Ectodermal cell (in vitro differentiated cells): Measurements from ENCODE around the gene STAB1.

ENCODE experiments used
- H3K27ac ChIP-seq: 2 replicates; pipeline ENCODE4 v1.7.0; 2013; ENCODE audit warnings: mild to moderate bottlenecking, low read depth, low read length; ENCODE audit not compliant: insufficient read depth, poor library complexity, severe bottlenecking
- H3K27me3 ChIP-seq: 2 replicates; pipeline ENCODE4 v1.7.0; 2013; ENCODE audit warnings: mild to moderate bottlenecking, low read length; ENCODE audit not compliant: insufficient read depth, control insufficient read depth, poor library complexity, severe bottlenecking
- H3K36me3 ChIP-seq: one replicate; pipeline ENCODE4 v1.7.0; 2013; ENCODE audit warnings: low read length; ENCODE audit not compliant: control insufficient read depth, insufficient read depth
- H3K4me1 ChIP-seq: one replicate; pipeline ENCODE4 v1.7.0; 2013; ENCODE audit warnings: low read length; ENCODE audit not compliant: control insufficient read depth, insufficient read depth
- H3K4me3 ChIP-seq: 2 replicates; pipeline ENCODE4 v1.7.0; 2013; ENCODE audit warnings: low read depth, low read length, control low read depth; ENCODE audit not compliant: insufficient read depth
- H3K9me3 ChIP-seq: 2 replicates; pipeline ENCODE4 v1.7.0; 2013; ENCODE audit warnings: mild to moderate bottlenecking, low read length, moderate library complexity; ENCODE audit not compliant: control insufficient read depth
- WGBS, 2 experiments: methylation state at CpG; one replicate each; pipeline ENCODE4 v1.1.7; 2013; ENCODE audit warnings: missing lambda C conversion rate in 2 of 2; 5-methylcytosine and 5-hydroxymethylcytosine counted together

Gene STAB1

DNA sequence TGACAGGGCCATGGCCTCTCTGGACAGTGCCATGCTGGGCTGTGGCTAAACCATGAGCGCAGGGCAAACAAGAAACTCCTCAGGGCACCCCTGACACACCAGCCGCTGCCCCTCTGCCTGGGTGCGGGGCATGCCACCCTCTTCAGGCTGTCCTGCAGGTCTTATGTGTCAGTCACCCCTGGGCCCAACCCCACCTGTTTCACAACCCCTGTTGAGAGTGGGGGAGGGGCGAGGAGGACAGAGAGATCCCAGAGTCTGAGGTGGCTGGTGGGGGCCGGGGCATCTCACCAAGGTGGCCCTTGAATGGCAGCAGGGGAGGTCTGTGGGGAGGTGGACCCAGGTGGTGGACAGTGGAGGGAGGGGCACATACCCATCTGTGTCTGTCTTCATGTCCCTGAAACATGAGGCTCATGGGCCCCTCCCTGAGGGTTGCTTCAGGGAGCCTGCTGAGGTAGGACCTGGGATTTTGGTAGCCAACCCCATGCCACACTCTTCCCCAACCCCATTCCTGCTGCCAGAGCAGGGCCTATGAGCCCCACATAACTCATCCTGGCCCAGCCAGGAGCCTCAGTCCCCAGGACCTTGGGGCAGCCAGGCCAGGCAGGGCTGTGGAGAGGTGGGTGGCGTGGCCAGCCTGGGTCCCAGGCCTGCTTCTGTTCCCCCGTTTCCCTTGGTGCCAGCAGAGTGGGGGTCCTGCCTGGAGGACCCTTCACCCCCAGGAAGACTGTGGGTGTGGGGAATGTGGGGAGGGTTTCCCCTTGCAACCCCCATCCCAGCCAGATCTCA, 1.7 kb upstream of the STAB1 start:
- 93 to 95% methylated on average over 7 of the region's 7 CpGs for WGBS, 2 experiments
- Histone ChIP-seq H3K27me3 (no peaks in the 10 kb centered on the region), H3K36me3 (peaks cover 24% of the 10 kb centered on the region), H3K4me3 (no peak overlapping the region), H3K9me3 (no peaks in the 10 kb centered on the region), H3K27ac (no peak overlapping the region), H3K4me1 (no peaks in the 10 kb centered on the region)

DNA sequence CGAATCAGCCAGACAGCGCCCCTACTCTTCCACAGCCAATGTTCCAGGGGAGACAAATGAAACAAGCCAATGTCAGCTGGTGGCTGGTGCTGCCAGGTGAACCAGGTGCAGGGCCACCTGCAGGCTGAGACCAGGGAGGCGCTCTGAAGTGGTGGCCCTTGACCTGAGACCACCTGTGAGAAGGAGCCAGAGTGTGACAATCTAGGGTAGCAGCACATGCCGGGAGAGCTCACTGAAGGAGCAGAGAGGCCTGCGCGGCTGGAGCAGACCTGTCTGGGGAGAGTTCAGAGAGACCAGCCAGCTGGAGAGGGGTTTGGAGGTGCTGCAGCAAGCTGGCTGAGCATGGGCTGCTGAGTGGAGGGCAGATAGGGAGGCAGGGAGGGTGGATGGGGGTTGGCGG, 693 bp upstream of the STAB1 start:
- no peaks in the 10 kb centered on the region for H3K9me3 ChIP-seq
- 91 to 94% methylated on average over 7 of the region's 7 CpGs for WGBS, 2 experiments
- H3K27ac ChIP-seq, result no peak overlapping the region

DNA sequence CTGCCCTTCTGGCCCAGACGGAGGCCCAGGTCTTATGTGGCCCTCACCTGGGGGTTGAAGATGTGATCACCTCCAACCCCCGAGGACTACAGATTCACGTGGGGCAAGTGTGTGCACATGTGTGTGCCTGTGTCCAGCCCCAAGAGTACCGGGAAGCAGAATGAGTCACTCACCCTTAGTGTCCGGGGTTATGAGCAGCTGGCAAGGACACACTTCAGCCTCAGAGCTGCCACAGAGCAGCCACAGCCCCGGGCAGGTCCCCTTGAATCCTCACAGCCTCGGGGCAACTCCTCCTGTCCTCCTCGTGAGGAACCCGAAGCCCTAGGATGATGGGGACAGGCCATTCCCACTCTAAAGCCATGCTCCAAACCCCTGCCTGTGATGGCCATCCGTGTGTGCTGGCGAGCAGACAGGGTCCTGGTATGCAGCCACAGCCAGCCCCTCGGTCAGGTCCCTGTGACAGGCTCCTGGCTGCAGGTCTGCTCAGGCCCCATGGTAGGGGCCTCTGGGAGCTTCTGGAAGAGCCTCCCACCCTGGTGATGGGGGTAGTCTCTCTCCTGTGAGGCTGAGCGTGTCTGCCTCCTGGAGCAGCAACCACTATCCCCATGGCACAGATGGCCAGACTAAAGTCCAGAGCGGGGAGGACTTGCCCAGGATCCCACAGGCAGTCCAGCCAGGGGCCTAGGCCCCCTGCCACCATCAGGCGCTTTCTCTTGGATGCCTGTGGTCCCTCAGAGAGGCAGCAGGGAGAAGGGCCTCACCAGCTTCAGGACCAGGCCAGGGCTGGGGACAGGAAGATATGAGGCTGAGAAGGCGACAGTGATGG, 852 bp downstream of the STAB1 start:
- no peaks in the 10 kb centered on the region for H3K27me3 ChIP-seq
- peaks cover 8% of the 10 kb centered on the region for H3K36me3 ChIP-seq
- H3K27ac ChIP-seq, result no peak overlapping the region
- no peaks in the 10 kb centered on the region for H3K4me1 ChIP-seq
- H3K4me3 ChIP-seq, result no peak overlapping the region
- no peaks in the 10 kb centered on the region for H3K9me3 ChIP-seq
- WGBS, 2 experiments, result 92 to 93% methylated on average over 16 of the region's 16 CpGs

More for the DNA sequence above, 693 bp upstream of the STAB1 start:
- Histone ChIP-seq H3K27me3 (no peaks in the 10 kb centered on the region), H3K4me3 (no peak overlapping the region), H3K4me1 (no peaks in the 10 kb centered on the region), H3K36me3 (peaks cover 20% of the 10 kb centered on the region)

DNA sequence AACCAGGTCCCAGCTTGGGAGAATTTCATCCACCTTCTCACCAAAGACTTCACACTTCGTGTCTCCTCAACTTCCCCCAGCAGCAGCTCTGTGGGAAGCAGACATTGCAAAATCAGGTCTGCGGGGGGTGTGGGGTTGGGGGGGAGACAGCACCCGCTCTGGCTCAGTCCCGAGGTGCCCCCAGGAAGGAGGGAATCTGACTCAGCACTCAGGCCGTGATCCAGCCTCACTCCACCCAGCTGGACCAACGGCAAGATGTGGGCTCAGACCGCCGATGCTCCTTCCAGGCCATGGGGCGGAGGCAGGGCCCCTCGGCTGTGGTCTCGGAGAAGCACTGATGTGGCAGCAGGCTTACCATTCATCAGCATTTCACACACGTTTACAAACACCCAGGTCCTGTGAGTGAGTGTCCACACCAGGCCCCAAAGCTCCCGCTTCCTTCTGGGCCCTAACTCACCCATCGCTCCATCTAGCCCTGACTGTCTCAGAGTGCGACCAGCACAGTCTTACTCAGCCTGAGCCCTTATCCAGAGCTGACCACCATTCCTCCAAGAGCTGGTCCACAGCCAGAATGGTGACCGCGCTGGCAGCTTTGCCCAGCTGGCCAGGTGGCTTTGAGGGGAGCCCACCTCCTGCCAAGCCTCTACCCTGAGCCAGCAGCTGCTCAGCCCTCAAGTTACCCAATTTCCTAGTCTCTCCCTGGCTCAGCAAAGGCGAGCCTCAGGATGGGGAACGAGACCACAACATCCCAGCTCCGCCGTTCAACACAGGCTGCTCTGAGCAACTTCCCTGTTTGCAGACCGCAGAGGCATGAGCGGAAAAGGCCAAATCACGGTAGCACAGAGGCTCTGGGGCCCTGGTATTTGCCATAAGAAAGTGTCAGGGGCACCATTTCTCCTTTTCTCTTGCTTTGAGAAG, 3.3 kb downstream of the STAB1 start:
- no peaks in the 10 kb centered on the region for H3K36me3 ChIP-seq
- H3K27ac ChIP-seq, result no peak overlapping the region
- whole genome bisulfite sequencing, 2 experiments, result 91 to 93% methylated on average over 24 of the region's 24 CpGs
- no peaks in the 10 kb centered on the region for H3K9me3 ChIP-seq
- H3K4me3 ChIP-seq, result no peak overlapping the region
- H3K27me3 ChIP-seq, result no peaks in the 10 kb centered on the region
- no peaks in the 10 kb centered on the region for H3K4me1 ChIP-seq

DNA sequence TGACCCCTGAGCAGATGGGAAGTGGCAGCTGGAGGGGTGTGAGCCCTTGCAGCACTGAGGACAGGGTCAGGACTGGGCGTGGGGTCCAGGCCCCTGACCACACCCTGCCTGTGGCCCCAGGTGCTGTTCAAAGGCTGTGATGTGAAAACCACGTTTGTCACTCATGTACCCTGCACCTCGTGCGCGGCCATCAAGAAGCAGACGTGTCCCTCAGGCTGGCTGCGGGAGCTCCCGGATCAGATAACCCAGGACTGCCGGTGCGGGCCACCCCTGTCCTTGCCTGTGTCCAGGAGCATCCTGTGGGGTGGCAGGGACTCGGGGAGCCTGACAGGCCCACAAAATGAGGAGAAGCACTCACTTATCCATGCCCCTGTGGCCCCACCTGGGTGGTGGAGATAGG, 5.9 kb downstream of the STAB1 start:
- Histone ChIP-seq H3K27me3 (no peaks in the 10 kb centered on the region), H3K9me3 (no peaks in the 10 kb centered on the region), H3K4me3 (no peak overlapping the region), H3K27ac (no peak overlapping the region), H3K4me1 (peaks cover 2% of the 10 kb centered on the region), H3K36me3 (no peaks in the 10 kb centered on the region)
- WGBS, 2 experiments, result 92 to 93% methylated on average over 11 of the region's 11 CpGs

DNA sequence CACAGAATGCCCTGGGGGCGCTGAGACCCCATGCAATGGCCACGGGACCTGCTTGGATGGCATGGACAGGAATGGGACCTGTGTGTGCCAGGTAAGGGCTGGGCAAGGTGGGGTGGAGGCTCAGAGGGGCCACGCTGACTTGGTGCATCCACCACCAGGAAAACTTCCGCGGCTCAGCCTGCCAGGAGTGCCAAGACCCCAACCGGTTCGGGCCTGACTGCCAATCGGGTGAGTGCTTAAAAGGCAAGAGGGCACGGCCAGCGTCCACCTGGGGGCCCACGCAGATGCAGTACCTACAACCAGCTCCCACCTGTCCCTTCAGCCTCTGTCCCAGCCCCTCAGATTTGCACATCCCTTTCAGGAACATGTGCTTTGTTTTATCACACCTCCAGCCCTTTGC, 6.9 kb downstream of the STAB1 start:
- Histone ChIP-seq H3K36me3 (no peaks in the 10 kb centered on the region), H3K4me3 (no peak overlapping the region), H3K27me3 (no peaks in the 10 kb centered on the region), H3K9me3 (no peaks in the 10 kb centered on the region), H3K27ac (no peak overlapping the region), H3K4me1 (peaks cover 5% of the 10 kb centered on the region)
- WGBS, 2 experiments, result 92 to 93% methylated on average over 11 of the region's 11 CpGs

DNA sequence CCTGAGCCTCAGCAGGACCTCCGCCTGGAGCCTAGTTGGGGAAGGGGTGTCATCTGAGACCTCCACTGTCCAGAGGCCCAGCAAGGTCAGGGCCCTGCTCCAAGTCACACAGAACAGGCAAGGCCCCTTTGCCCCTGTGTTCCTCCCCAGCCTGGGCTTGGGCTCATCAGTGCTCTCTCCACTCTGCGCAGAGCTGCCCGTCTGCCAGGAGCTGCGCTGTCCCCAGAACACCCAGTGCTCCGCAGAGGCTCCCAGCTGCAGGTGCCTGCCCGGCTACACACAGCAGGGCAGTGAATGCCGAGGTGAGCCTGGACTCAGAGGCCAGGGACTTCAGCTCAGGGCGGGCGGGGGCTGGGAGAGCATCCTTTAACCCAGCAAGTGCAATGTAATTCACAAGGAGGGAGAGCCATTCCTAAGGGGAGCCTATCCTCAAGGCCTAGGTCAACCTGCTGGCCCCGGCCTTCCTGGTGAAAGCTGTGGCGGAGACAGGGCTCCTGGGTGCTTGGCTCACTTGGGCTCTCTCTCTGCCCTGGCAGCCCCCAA, 7.7 kb downstream of the STAB1 start:
- Histone ChIP-seq H3K27me3 (no peaks in the 10 kb centered on the region), H3K4me1 (peaks cover 5% of the 10 kb centered on the region), H3K36me3 (no peaks in the 10 kb centered on the region), H3K9me3 (no peaks in the 10 kb centered on the region), H3K27ac (no peak overlapping the region), H3K4me3 (no peak overlapping the region)
- 90 to 93% methylated on average over 11 of the region's 11 CpGs for WGBS, 2 experiments

DNA sequence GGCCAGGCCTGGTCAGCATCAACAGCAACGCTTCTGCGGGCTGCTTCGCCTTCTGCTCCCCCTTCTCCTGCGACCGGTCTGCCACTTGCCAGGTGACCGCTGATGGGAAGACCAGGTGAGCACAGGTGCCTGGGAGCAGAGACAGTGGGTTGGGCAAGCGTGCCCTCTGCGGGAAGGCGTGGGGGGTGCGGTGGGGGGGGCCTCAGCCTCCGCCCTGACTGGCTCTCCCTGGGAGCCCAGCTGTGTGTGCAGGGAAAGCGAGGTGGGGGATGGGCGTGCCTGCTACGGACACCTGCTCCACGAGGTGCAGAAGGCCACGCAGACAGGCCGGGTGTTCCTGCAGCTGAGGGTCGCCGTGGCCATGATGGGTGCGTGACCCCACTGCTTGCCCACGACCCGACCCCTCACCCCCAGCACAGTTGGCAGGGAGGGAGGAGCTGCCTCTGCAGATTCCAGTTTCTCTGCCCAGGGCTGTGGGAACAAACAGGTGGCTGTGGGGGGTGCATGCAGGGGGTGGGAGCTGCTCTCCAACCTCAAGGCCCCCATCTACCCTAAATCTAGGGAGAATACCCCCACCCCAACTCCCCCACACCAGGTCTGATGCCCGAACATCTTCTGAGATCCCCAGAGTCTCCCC, 8.8 kb downstream of the STAB1 start:
- Histone ChIP-seq H3K27me3 (no peaks in the 10 kb centered on the region), H3K9me3 (no peaks in the 10 kb centered on the region), H3K27ac (no peak overlapping the region), H3K36me3 (no peaks in the 10 kb centered on the region), H3K4me1 (peaks cover 5% of the 10 kb centered on the region), H3K4me3 (no peak overlapping the region)
- 79 to 84% methylated on average over 23 of the region's 23 CpGs for WGBS, 2 experiments

DNA sequence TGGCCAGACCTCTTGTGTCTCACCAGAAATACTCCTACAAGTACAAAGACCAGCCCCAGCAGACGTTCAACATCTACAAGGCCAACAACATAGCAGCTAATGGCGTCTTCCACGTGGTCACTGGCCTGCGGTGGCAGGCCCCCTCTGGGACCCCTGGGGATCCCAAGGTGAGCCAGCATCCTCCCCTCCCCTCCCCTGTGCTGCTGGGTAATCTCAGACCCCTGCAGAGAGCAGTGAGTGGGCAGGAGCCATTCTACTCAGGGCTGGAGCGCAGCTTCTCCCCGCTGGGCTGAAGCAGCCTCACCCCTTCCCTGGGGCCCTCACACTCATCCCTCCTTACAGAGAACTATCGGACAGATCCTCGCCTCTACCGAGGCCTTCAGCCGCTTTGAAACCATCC, 9.8 kb downstream of the STAB1 start:
- H3K36me3 ChIP-seq, result no peaks in the 10 kb centered on the region
- H3K27me3 ChIP-seq, result no peaks in the 10 kb centered on the region
- peaks cover 5% of the 10 kb centered on the region for H3K4me1 ChIP-seq
- H3K4me3 ChIP-seq, result no peak overlapping the region
- H3K9me3 ChIP-seq, result no peaks in the 10 kb centered on the region
- 83 to 88% methylated on average over 10 of the region's 10 CpGs for WGBS, 2 experiments
- no peak overlapping the region for H3K27ac ChIP-seq
